ENCODE measurements around the gene GPRASP1.
"Not testable (repeated sequence)": the region's sequence is repeated elsewhere in the genome, so short reads cannot be mapped to it uniquely, and the experiment has no call there.

The GPRASP1 gene

GRCh38 chrX:102659790-102660757, 8.8 kb downstream of the GPRASP1 start:
- H3K36me3 ChIP-seq (ENCODE audit: control insufficient read depth, insufficient read depth, low read length) = no peaks in the 10 kb centered on the region
- peak; percentile 53 for DNase-seq (ENCODE audit: extremely low read depth, insufficient read length)
- TF ChIP-seq CTCF (IDR thresholded peaks at IDR 0.05; ENCODE audit: insufficient read depth, low read length, poor library complexity, severe bottlenecking) = no peak
- peak overlapping the region; percentile 57 for H3K4me3 ChIP-seq (replicated peaks; ENCODE audit: low read depth, low read length)
- H3K27me3 ChIP-seq (replicated peaks; ENCODE audit: control insufficient read depth, insufficient read depth, low read length) = no peaks in the 10 kb centered on the region; the same call in 1 of the 2 replicates

DNA sequence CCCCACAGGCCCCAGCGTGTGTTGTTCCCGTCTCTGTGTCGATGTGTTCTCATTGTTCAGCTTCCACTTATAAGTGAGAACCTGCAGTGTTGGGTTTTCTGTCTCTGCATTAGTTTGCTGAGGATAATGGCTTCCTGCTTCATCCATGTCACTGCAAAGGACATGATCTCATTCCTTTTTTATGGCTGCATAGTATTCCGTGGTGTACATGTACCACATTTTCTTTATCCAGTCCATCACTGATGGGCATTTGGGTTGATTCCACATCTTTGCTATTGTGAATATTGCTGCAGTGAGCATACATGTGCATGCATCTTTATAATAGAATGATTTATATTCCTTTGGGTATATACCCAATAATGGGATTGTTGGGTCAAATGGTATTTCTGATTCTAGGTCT, 12.5 kb downstream of the GPRASP1 start:
- not testable (repeated sequence) for H3K27me3 ChIP-seq (replicated peaks; ENCODE audit: control insufficient read depth, insufficient read depth, low read length); DNase-seq (ENCODE audit: extremely low read depth, insufficient read length); H3K36me3 ChIP-seq (ENCODE audit: control insufficient read depth, insufficient read depth, low read length)

GRCh38 chrX:102667034-102667433, 15.8 kb downstream of the GPRASP1 start:
- not testable (repeated sequence) for H3K27me3 ChIP-seq (replicated peaks; ENCODE audit: control insufficient read depth, insufficient read depth, low read length); DNase-seq (ENCODE audit: extremely low read depth, insufficient read length); H3K36me3 ChIP-seq (ENCODE audit: control insufficient read depth, insufficient read depth, low read length); H3K4me3 ChIP-seq (replicated peaks; ENCODE audit: low read depth, low read length)

More for the DNA sequence above, 12.5 kb downstream of the GPRASP1 start:
- H3K4me3 ChIP-seq (replicated peaks; ENCODE audit: low read depth, low read length) = not testable (repeated sequence)

DNA sequence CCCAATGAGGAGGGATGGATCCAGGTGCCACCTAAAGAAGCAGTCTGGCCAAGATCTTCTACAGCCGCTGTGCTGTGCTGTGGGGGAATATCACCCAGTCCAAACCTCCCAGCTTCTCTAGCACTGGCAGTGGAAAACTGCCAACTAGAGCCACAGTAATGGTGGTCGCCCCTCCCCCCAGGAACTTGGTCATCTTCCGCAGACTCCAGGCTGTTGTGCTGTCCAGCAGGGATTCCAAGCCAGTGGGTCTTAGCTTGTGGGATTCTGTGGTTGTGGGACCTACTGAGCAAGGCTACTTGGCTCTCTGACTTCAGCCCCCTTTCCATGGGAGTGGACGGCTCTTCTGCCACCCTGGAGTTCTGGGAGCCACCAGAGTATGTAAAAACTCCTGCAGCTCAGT, 18.2 kb downstream of the GPRASP1 start:
- H3K27me3 ChIP-seq (replicated peaks; ENCODE audit: control insufficient read depth, insufficient read depth, low read length) = no peaks in the 10 kb centered on the region
- TF ChIP-seq CTCF (IDR thresholded peaks at IDR 0.05; ENCODE audit: insufficient read depth, low read length, poor library complexity, severe bottlenecking) = no peak
- H3K36me3 ChIP-seq (ENCODE audit: control insufficient read depth, insufficient read depth, low read length) = no peaks in the 10 kb centered on the region
- DNase-seq (ENCODE audit: extremely low read depth, insufficient read length) = no peak
- no peak overlapping the region for H3K4me3 ChIP-seq (replicated peaks; ENCODE audit: low read depth, low read length)

GRCh38 chrX:102672856-102673255, 21.6 kb downstream of the GPRASP1 start:
- Histone ChIP-seq H3K36me3 (ENCODE audit: control insufficient read depth, insufficient read depth, low read length) (no peaks in the 10 kb centered on the region), H3K27me3 (replicated peaks; ENCODE audit: control insufficient read depth, insufficient read depth, low read length) (no peaks in the 10 kb centered on the region), H3K4me3 (replicated peaks; ENCODE audit: low read depth, low read length) (no peak overlapping the region)
- DNase-seq (ENCODE audit: extremely low read depth, insufficient read length) = no peak
- TF ChIP-seq CTCF (IDR thresholded peaks at IDR 0.05; ENCODE audit: insufficient read depth, low read length, poor library complexity, severe bottlenecking) = no peak

DNA sequence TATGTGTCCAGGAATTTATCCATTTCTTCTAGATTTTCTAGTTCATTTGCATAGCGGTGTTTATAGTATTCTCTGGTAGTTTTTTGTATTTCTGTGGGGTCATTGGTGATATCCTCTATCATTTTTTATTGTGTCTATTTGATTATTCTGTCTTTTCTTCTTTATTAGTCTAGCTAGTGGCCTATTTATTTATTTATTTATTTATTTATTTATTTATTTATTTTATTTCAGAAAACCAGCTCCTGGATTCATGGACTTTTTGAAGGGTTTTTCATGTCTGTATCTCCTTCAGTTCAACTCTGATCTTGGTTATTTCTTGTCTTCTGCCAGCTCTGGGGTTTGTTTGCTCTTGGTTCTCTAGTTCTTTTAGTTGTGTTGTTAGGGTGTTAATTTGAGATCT, 26.2 kb downstream of the GPRASP1 start:
- H3K36me3 ChIP-seq (ENCODE audit: control insufficient read depth, insufficient read depth, low read length); H3K4me3 ChIP-seq (replicated peaks; ENCODE audit: low read depth, low read length); H3K27me3 ChIP-seq (replicated peaks; ENCODE audit: control insufficient read depth, insufficient read depth, low read length); DNase-seq (ENCODE audit: extremely low read depth, insufficient read length): not testable (repeated sequence)

GRCh38 chrX:102684772-102685520, 33.7 kb downstream of the GPRASP1 start:
- DNase-seq (ENCODE audit: extremely low read depth, insufficient read length) = no peak
- no peaks in the 10 kb centered on the region for H3K36me3 ChIP-seq (ENCODE audit: control insufficient read depth, insufficient read depth, low read length)
- no peak for TF ChIP-seq CTCF (IDR thresholded peaks at IDR 0.05; ENCODE audit: insufficient read depth, low read length, poor library complexity, severe bottlenecking)
- H3K4me3 ChIP-seq (replicated peaks; ENCODE audit: low read depth, low read length) = no peak overlapping the region
- no peaks in the 10 kb centered on the region for H3K27me3 ChIP-seq (replicated peaks; ENCODE audit: control insufficient read depth, insufficient read depth, low read length)
